Keratinocyte (primary cell): ENCODE results near the gene BNIP3. TPM values are rescaled to one million over a fixed set of nuclear protein-coding genes. Genes with fewer than 3 reads are reported as not detected.

ENCODE experiments used
- DNase-seq: peaks from one replicate; pipeline ENCODE4 v3.0.0-alpha.2; 2011; ENCODE audit warnings: low read depth, missing footprints, low spot score
- FAIRE-seq: peaks from 2 replicates; lab custom pipeline; 2011; peaks lifted over from hg19 to GRCh38; lab: Jason Lieb, UNC
- H2AFZ ChIP-seq: 2 replicates; pipeline ENCODE4 v1.6.0; 2012; ENCODE audit warnings: low read length, control low read depth, inconsistent platforms; ENCODE audit not compliant: control insufficient read depth
- H3K27ac ChIP-seq: 2 replicates; pipeline ENCODE4 v1.5.1; 2011; ENCODE audit warnings: low read length; ENCODE audit not compliant: control insufficient read depth, insufficient read depth
- H3K27me3 ChIP-seq: 3 replicates; pipeline ENCODE4 v1.6.0; 2011; ENCODE audit warnings: low read length; ENCODE audit not compliant: control insufficient read depth, insufficient read depth; ENCODE audit errors: extremely low read depth
- H3K36me3 ChIP-seq, 2 experiments: 2 replicates in 1 of 2; 3 replicates in 1 of 2; pipeline ENCODE4 v1.5.1; 2011; ENCODE audit warnings: low read length in 2 of 2, mild to moderate bottlenecking in 1 of 2; ENCODE audit not compliant: control insufficient read depth in 2 of 2, insufficient read depth in 2 of 2; ENCODE audit errors: extremely low read depth in 1 of 2
- H3K4me1 ChIP-seq: 3 replicates; pipeline ENCODE4 v1.5.1; 2011; ENCODE audit warnings: low read length; ENCODE audit not compliant: control insufficient read depth, insufficient read depth; ENCODE audit errors: extremely low read depth
- H3K4me2 ChIP-seq: 3 replicates; pipeline ENCODE4 v1.6.0; 2011; ENCODE audit warnings: low read depth, low read length; ENCODE audit not compliant: control insufficient read depth, insufficient read depth; ENCODE audit errors: extremely low read depth
- H3K4me3 ChIP-seq, 3 experiments: fragments of 200-600 bp in 1 of 3; sonication (generic) in 1 of 3; 2 replicates in 2 of 3; 3 replicates in 1 of 3; pipeline ENCODE4 v1.5.1; 2011 to 2016; ENCODE audit warnings: low read length in 3 of 3, mild to moderate bottlenecking in 3 of 3, control low read depth in 2 of 3, inconsistent platforms in 1 of 3, low read depth in 1 of 3, mixed read lengths in 1 of 3, mixed run types in 1 of 3, moderate library complexity in 1 of 3; ENCODE audit not compliant: control insufficient read depth in 2 of 3, insufficient read depth in 2 of 3; ENCODE audit errors: extremely low read depth in 1 of 3
- H3K79me2 ChIP-seq: 2 replicates; pipeline ENCODE4 v1.6.0; 2012; ENCODE audit warnings: low read length; ENCODE audit not compliant: control insufficient read depth, insufficient read depth
- H3K9ac ChIP-seq: 3 replicates; pipeline ENCODE4 v1.6.0; 2011; ENCODE audit warnings: low read length; ENCODE audit not compliant: control insufficient read depth, insufficient read depth; ENCODE audit errors: extremely low read depth
- H3K9me1 ChIP-seq: 3 replicates; pipeline ENCODE4 v1.6.0; 2011; ENCODE audit warnings: low read length; ENCODE audit not compliant: control insufficient read depth, insufficient read depth; ENCODE audit errors: extremely low read depth
- H3K9me3 ChIP-seq: 2 replicates; pipeline ENCODE4 v1.5.1; 2012; ENCODE audit warnings: low read depth, low read length; ENCODE audit not compliant: control insufficient read depth
- H4K20me1 ChIP-seq: 3 replicates; pipeline ENCODE4 v1.6.0; 2011; ENCODE audit warnings: low read length; ENCODE audit not compliant: control insufficient read depth, insufficient read depth; ENCODE audit errors: extremely low read depth
- CTCF ChIP-seq, 3 experiments: IDR thresholded peaks in 1 of 3; conservative IDR thresholded peaks in 1 of 3; optimal IDR thresholded peaks in 1 of 3; 2 replicates in 2 of 3; 3 replicates in 1 of 3; pipeline versions ENCODE3 to v1.5.1; 2011; ENCODE audit warnings: low read length in 3 of 3, mild to moderate bottlenecking in 3 of 3, moderate library complexity in 2 of 3, control low read depth in 1 of 3, inconsistent platforms in 1 of 3; ENCODE audit not compliant: insufficient read depth in 2 of 3; ENCODE audit errors: extremely low read depth in 1 of 3
- EZH2 ChIP-seq: IDR thresholded peaks from one replicate; pipeline ENCODE4 v1.6.1; 2012; ENCODE audit warnings: inconsistent platforms, mild to moderate bottlenecking, low read length, moderate library complexity
- dilution Hi-C: fragments of 300-500 bp; cut with MboI; formaldehyde crosslinking; loops from one replicate; pipeline ENCODE4 v1.7.0; 2020; ENCODE audit warnings: low sequenced_read_pairs; ENCODE audit not compliant: extremely low pct_ligation_motif_present
- polyA plus RNA-seq, 5 experiments: library from polyadenylated mRNA; depleted of rRNA in 3 of 5; stranded (reverse) in 3 of 5; stranded (forward) in 1 of 5; unstranded in 1 of 5; fragments of >200 nt; gene quantifications; 1 replicate in 1 of 5; 2 replicates in 3 of 5; 3 replicates in 1 of 5; pipeline versions ENCODE4 v1.2.1 to v1.2.3, GENCODE V29; 2011 to 2012; ENCODE audit warnings: missing spikeins in 2 of 5, low read depth in 1 of 5, low replicate concordance in 1 of 5

The BNIP3 gene
- polyA plus RNA-seq, 1 donor (not counting 4 experiments of a cell fraction or from before 2014, with no cell fraction given), result 77.9 TPM

- Histone ChIP-seq H3K9ac (no peak overlapping the region), H3K27me3 (no peaks in the 10 kb centered on the region), H3K9me3 (peaks cover 2% of the 10 kb centered on the region), H3K27ac (no peak overlapping the region), H2AFZ (no peak overlapping the region), H4K20me1 (peaks cover 20% of the 10 kb centered on the region), H3K36me3 (peaks cover 3 to 11% of the 10 kb centered on the region in 2 experiments), H3K4me1 (peaks cover 3% of the 10 kb centered on the region), H3K4me3 (no peak overlapping the region), H3K9me1 (no peaks in the 10 kb centered on the region), H3K79me2 (peaks cover 99% of the 10 kb centered on the region), H3K4me2 (no peak overlapping the region)
- dilution Hi-C loops, result no loop called here
- TF ChIP-seq CTCF (optimal IDR thresholded peaks at IDR 0.05 in 1 of 3, IDR thresholded peaks at IDR 0.05 in 1 of 3, conservative IDR thresholded peaks at IDR 0.05 in 1 of 3; ENCODE audit: extremely low read depth in 1 of 3, insufficient read depth in 2 of 3, low read length in 3 of 3) (no peak), EZH2 (no peak)
- FAIRE-seq (no peak), DNase-seq (no peak)
Observed at GRCh38 chr10:131929122-131929845, 52.4 kb downstream of the BNIP3 start.

- no peak for DNase-seq
- peaks cover under 1 to 11% of the 10 kb centered on the region in 2 experiments for H3K36me3 ChIP-seq
- dilution Hi-C loops, result no loop called here
Observed at GRCh38 chr10:131928248-131929095, 53.3 kb downstream of the BNIP3 start.

More at GRCh38 chr10:131928248-131929095, 53.3 kb downstream of the BNIP3 start:
- Histone ChIP-seq H3K4me2 (no peak overlapping the region), H3K4me3 (no peak overlapping the region), H2AFZ (no peak overlapping the region), H3K79me2 (peaks cover 100% of the 10 kb centered on the region), H3K9ac (no peak overlapping the region), H4K20me1 (peaks cover 20% of the 10 kb centered on the region), H3K27me3 (no peaks in the 10 kb centered on the region), H3K9me3 (peaks cover 2% of the 10 kb centered on the region), H3K9me1 (no peaks in the 10 kb centered on the region), H3K27ac (no peak overlapping the region), H3K4me1 (peaks cover 3% of the 10 kb centered on the region)
- no peak for FAIRE-seq
- TF ChIP-seq CTCF (optimal IDR thresholded peaks at IDR 0.05 in 1 of 3, IDR thresholded peaks at IDR 0.05 in 1 of 3, conservative IDR thresholded peaks at IDR 0.05 in 1 of 3; ENCODE audit: extremely low read depth in 1 of 3, insufficient read depth in 2 of 3, low read length in 3 of 3) (no peak), EZH2 (no peak)
